HEK293 (cell line): ENCODE data around the gene NUB1.

ENCODE experiments used
- BCL11A ChIP-seq: fragments of 450-650 bp; formaldehyde crosslinking; IDR thresholded peaks from 2 replicates; pipeline ENCODE4 v1.5.1; 2016; ENCODE audit warnings: low read depth, missing biosample characterization, missing genetic modification characterization
- CTCF ChIP-seq: fragments of 450-650 bp; formaldehyde crosslinking; IDR thresholded peaks from 2 replicates; pipeline ENCODE4 v1.5.1; 2016; ENCODE audit warnings: missing biosample characterization, missing genetic modification characterization
- HOXA7 ChIP-seq: sonication (generic); formaldehyde crosslinking; IDR thresholded peaks from 2 replicates; pipeline ENCODE4 v1.8.1; 2022; ENCODE audit warnings: missing genetic modification reagents, borderline replicate concordance
- KLF9 ChIP-seq: fragments of 450-650 bp; formaldehyde crosslinking; IDR thresholded peaks from 2 replicates; pipeline ENCODE4 v1.5.1; 2016; ENCODE audit warnings: missing biosample characterization, missing genetic modification characterization, low read depth
- MZF1 ChIP-seq: fragments of 450-650 bp; formaldehyde crosslinking; IDR thresholded peaks from 2 replicates; pipeline ENCODE4 v1.5.1; 2017; ENCODE audit warnings: missing biosample characterization, missing genetic modification characterization, borderline replicate concordance
- REPIN1 ChIP-seq: fragments of 450-650 bp; formaldehyde crosslinking; IDR thresholded peaks from 2 replicates; pipeline ENCODE4 v1.5.1; 2017; ENCODE audit warnings: missing biosample characterization, missing genetic modification characterization, low read depth
- REST ChIP-seq: fragments of 450-650 bp; formaldehyde crosslinking; IDR thresholded peaks from 2 replicates; pipeline ENCODE4 v1.5.1; 2016; ENCODE audit warnings: missing biosample characterization, missing genetic modification characterization
- SP7 ChIP-seq: fragments of 450-650 bp; formaldehyde crosslinking; IDR thresholded peaks from 2 replicates; pipeline ENCODE4 v1.5.1; 2016; ENCODE audit warnings: missing biosample characterization, missing genetic modification characterization
- WT1 ChIP-seq: fragments of 450-650 bp; formaldehyde crosslinking; IDR thresholded peaks from 2 replicates; pipeline ENCODE4 v1.5.1; 2016; ENCODE audit warnings: missing biosample characterization, missing genetic modification characterization
- YY2 ChIP-seq: fragments of 450-650 bp; formaldehyde crosslinking; IDR thresholded peaks from 2 replicates; pipeline ENCODE4 v1.5.1; 2016; ENCODE audit warnings: missing biosample characterization, missing genetic modification characterization
- ZBTB48 ChIP-seq: fragments of 450-650 bp; formaldehyde crosslinking; IDR thresholded peaks from 2 replicates; pipeline ENCODE4 v1.5.1; 2016; ENCODE audit warnings: missing biosample characterization, missing genetic modification characterization
- ZBTB7A ChIP-seq: fragments of 450-650 bp; formaldehyde crosslinking; IDR thresholded peaks from 2 replicates; pipeline ENCODE4 v1.5.1; 2016; ENCODE audit warnings: low read depth, missing biosample characterization, missing genetic modification characterization
- ZFP41 ChIP-seq: fragments of 450-650 bp; formaldehyde crosslinking; IDR thresholded peaks from 2 replicates; pipeline ENCODE4 v1.5.1; 2016; ENCODE audit warnings: missing biosample characterization, missing genetic modification characterization, borderline replicate concordance
- ZNF121 ChIP-seq: fragments of 450-650 bp; formaldehyde crosslinking; IDR thresholded peaks from 2 replicates; pipeline ENCODE4 v1.5.1; 2016; ENCODE audit warnings: missing biosample characterization, missing genetic modification characterization
- ZNF266 ChIP-seq: fragments of 450-650 bp; formaldehyde crosslinking; IDR thresholded peaks from 2 replicates; pipeline ENCODE4 v1.5.1; 2016; ENCODE audit warnings: missing biosample characterization, missing genetic modification characterization, low read depth
- ZNF341 ChIP-seq: fragments of 450-650 bp; formaldehyde crosslinking; IDR thresholded peaks from 2 replicates; pipeline ENCODE4; 2016; ENCODE audit warnings: low read depth, missing biosample characterization, missing genetic modification characterization
- ZNF394 ChIP-seq: fragments of 450-650 bp; formaldehyde crosslinking; IDR thresholded peaks from 2 replicates; pipeline ENCODE4 v1.5.1; 2016; ENCODE audit warnings: missing biosample characterization, missing genetic modification characterization, mild to moderate bottlenecking, moderate library complexity, borderline replicate concordance
- ZNF514 ChIP-seq: fragments of 450-650 bp; formaldehyde crosslinking; IDR thresholded peaks from 2 replicates; pipeline ENCODE4 v1.5.1; 2016; ENCODE audit warnings: missing biosample characterization, missing genetic modification characterization
- ZNF529 ChIP-seq: fragments of 450-650 bp; formaldehyde crosslinking; IDR thresholded peaks from 2 replicates; pipeline ENCODE4 v1.5.1; 2017; ENCODE audit warnings: missing genetic modification characterization, missing biosample characterization; ENCODE audit not compliant: insufficient replicate concordance
- ZNF530 ChIP-seq: fragments of 450-650 bp; formaldehyde crosslinking; IDR thresholded peaks from 2 replicates; pipeline ENCODE4 v1.5.1; 2016; ENCODE audit warnings: low read depth, missing biosample characterization, missing genetic modification characterization
- ZNF549 ChIP-seq: fragments of 450-650 bp; IDR thresholded peaks from 2 replicates; pipeline ENCODE4 v1.5.1; 2018; ENCODE audit warnings: missing biosample characterization, missing genetic modification characterization, mild to moderate bottlenecking, inconsistent platforms, moderate library complexity
- ZNF560 ChIP-seq: fragments of 450-650 bp; formaldehyde crosslinking; IDR thresholded peaks from 2 replicates; pipeline ENCODE4 v1.5.1; 2017; ENCODE audit warnings: missing biosample characterization, missing genetic modification characterization, borderline replicate concordance
- ZNF610 ChIP-seq: fragments of 450-650 bp; formaldehyde crosslinking; IDR thresholded peaks from 2 replicates; pipeline ENCODE4 v1.5.1; 2016; ENCODE audit warnings: missing biosample characterization, missing genetic modification characterization, borderline replicate concordance
- ZNF658 ChIP-seq: fragments of 450-650 bp; formaldehyde crosslinking; IDR thresholded peaks from 2 replicates; pipeline ENCODE4; 2016; ENCODE audit warnings: missing biosample characterization, missing genetic modification characterization
- ZNF660 ChIP-seq: fragments of 450-650 bp; IDR thresholded peaks from 2 replicates; pipeline ENCODE4 v1.5.1; 2018; ENCODE audit warnings: missing biosample characterization, mild to moderate bottlenecking, missing genetic modification characterization
- ZNF792 ChIP-seq: fragments of 450-650 bp; formaldehyde crosslinking; IDR thresholded peaks from 2 replicates; pipeline ENCODE4 v1.5.1; 2016; ENCODE audit warnings: missing biosample characterization, missing genetic modification characterization
- ZSCAN30 ChIP-seq: fragments of 450-650 bp; IDR thresholded peaks from 2 replicates; pipeline ENCODE4 v1.5.1; 2018; ENCODE audit warnings: missing biosample characterization, mild to moderate bottlenecking, missing genetic modification characterization, moderate library complexity
- ZXDB ChIP-seq: fragments of 450-650 bp; formaldehyde crosslinking; IDR thresholded peaks from 2 replicates; pipeline ENCODE4 v1.5.1; 2016; ENCODE audit warnings: missing biosample characterization, missing genetic modification characterization
- TF ChIP-seq, protein P1 (sequence below): fragments of 450-650 bp; formaldehyde crosslinking; IDR thresholded peaks from 2 replicates; pipeline ENCODE4 v1.5.1; 2017; ENCODE audit warnings: missing biosample characterization, missing genetic modification characterization
- TF ChIP-seq, protein P2 (sequence below): fragments of 450-650 bp; formaldehyde crosslinking; IDR thresholded peaks from 2 replicates; pipeline ENCODE4 v1.5.1; 2016; ENCODE audit warnings: missing biosample characterization, missing genetic modification characterization
- TF ChIP-seq, protein P3 (sequence below): fragments of 450-650 bp; formaldehyde crosslinking; IDR thresholded peaks from 2 replicates; pipeline ENCODE4 v1.5.1; 2016; ENCODE audit warnings: missing biosample characterization, missing genetic modification characterization
- TF ChIP-seq, protein P4 (sequence below): fragments of 450-650 bp; formaldehyde crosslinking; IDR thresholded peaks from 2 replicates; pipeline ENCODE4 v1.5.1; 2016; ENCODE audit warnings: missing biosample characterization, missing genetic modification characterization

NUB1 gene

DNA sequence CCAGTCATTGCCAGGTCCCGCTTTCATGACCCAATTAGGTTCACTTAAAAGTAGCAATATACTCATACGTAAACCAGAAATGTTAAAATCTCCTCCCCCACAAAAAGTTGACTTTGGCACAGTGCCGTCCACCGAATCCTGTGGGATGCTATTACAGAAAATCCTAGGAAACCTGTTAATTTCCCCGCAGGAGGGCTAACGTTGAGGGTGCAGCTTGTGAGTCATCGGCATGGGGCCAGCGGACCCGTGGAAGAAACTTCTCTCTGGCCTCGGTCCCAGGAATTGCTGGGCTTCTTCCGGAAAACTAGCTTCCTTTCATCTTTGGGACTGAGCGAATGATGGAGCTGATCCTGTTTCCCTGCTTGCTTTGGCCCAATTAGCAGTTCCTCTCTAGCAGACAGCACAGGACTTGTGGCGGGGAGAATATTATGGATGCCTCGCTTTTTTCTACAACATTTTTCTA lies 84.9 kb downstream of the NUB1 start (continued):
- TF ChIP-seq, protein P1, sequence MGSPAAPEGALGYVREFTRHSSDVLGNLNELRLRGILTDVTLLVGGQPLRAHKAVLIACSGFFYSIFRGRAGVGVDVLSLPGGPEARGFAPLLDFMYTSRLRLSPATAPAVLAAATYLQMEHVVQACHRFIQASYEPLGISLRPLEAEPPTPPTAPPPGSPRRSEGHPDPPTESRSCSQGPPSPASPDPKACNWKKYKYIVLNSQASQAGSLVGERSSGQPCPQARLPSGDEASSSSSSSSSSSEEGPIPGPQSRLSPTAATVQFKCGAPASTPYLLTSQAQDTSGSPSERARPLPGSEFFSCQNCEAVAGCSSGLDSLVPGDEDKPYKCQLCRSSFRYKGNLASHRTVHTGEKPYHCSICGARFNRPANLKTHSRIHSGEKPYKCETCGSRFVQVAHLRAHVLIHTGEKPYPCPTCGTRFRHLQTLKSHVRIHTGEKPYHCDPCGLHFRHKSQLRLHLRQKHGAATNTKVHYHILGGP (tag by site-specific recombination), result no peak
- TF ChIP-seq, protein P2, sequence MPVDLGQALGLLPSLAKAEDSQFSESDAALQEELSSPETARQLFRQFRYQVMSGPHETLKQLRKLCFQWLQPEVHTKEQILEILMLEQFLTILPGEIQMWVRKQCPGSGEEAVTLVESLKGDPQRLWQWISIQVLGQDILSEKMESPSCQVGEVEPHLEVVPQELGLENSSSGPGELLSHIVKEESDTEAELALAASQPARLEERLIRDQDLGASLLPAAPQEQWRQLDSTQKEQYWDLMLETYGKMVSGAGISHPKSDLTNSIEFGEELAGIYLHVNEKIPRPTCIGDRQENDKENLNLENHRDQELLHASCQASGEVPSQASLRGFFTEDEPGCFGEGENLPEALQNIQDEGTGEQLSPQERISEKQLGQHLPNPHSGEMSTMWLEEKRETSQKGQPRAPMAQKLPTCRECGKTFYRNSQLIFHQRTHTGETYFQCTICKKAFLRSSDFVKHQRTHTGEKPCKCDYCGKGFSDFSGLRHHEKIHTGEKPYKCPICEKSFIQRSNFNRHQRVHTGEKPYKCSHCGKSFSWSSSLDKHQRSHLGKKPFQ (tag by site-specific recombination), result peak; percentile 75
- peak; percentile 70 for TF ChIP-seq ZSCAN30 (tag by site-specific recombination)
- no peak for TF ChIP-seq ZNF658
- no peak for TF ChIP-seq REPIN1 (tag by site-specific recombination)
- no peak for TF ChIP-seq ZNF514 (tag by site-specific recombination)
- TF ChIP-seq, protein P3, sequence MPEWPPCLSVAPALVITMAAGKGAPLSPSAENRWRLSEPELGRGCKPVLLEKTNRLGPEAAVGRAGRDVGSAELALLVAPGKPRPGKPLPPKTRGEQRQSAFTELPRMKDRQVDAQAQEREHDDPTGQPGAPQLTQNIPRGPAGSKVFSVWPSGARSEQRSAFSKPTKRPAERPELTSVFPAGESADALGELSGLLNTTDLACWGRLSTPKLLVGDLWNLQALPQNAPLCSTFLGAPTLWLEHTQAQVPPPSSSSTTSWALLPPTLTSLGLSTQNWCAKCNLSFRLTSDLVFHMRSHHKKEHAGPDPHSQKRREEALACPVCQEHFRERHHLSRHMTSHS, result 0 out of 2 replicates have a peak, but pooled peaks have one; percentile 8
- TF ChIP-seq ZFP41 (tag by site-specific recombination), result no peak
- TF ChIP-seq ZNF610, result no peak; the same call in none of the 2 replicates
- no peak for TF ChIP-seq YY2
- peak; percentile 31; the same call in 1 of the 2 replicates for TF ChIP-seq ZBTB48 (tag by site-specific recombination)
- TF ChIP-seq ZNF266 (tag by site-specific recombination), result no peak
- no peak for TF ChIP-seq CTCF (tag by site-specific recombination)
- TF ChIP-seq KLF9, result peak; percentile 8; the same call in 1 of the 2 replicates
- TF ChIP-seq ZXDB (tag by site-specific recombination), result peak; percentile 91
- TF ChIP-seq ZNF121, result no peak
- peak; percentile 88; the same call in 1 of the 2 replicates for TF ChIP-seq BCL11A (tag by site-specific recombination)
- peak; percentile 99 for TF ChIP-seq SP7 (tag by site-specific recombination)
- no peak for TF ChIP-seq ZNF792 (tag by site-specific recombination)
- TF ChIP-seq HOXA7 (CRISPR knock-in tag), result no peak
- peak; percentile 86 for TF ChIP-seq WT1 (tag by site-specific recombination)
- TF ChIP-seq ZNF394 (tag by site-specific recombination), result peak; percentile 69
- TF ChIP-seq ZBTB7A, result no peak; the same call in 1 of the 2 replicates
- peak; percentile 78; the same call in 1 of the 2 replicates for TF ChIP-seq MZF1 (tag by site-specific recombination)
- no peak for TF ChIP-seq REST
- TF ChIP-seq ZNF560 (tag by site-specific recombination), result no peak
- TF ChIP-seq ZNF660 (tag by site-specific recombination), result peak; percentile 96
- peak; percentile 4 for TF ChIP-seq ZNF529
- TF ChIP-seq ZNF530 (tag by site-specific recombination), result no peak
- no peak for TF ChIP-seq ZNF549 (tag by site-specific recombination)
- TF ChIP-seq, protein P4, sequence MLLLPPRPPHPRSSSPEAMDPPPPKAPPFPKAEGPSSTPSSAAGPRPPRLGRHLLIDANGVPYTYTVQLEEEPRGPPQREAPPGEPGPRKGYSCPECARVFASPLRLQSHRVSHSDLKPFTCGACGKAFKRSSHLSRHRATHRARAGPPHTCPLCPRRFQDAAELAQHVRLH (tag by site-specific recombination), result no peak
- TF ChIP-seq ZNF341 (tag by site-specific recombination), result peak; percentile 51
